Measurements from ENCODE around the gene CACNB1.

- no peak for TF ChIP-seq POLR2AphosphoS5 (IDR thresholded peaks at IDR 0.05; ENCODE audit: low read depth)
- TF ChIP-seq REST (IDR thresholded peaks at IDR 0.05; ENCODE audit: insufficient replicate concordance, low read depth) = no peak
- no peak for TF ChIP-seq CTCF (IDR thresholded peaks at IDR 0.05; ENCODE audit: insufficient read depth, low read length)
- no peak for TF ChIP-seq SPI1 (IDR thresholded peaks at IDR 0.05; ENCODE audit: borderline replicate concordance, low read depth)
- no peak for TF ChIP-seq GABPA (IDR thresholded peaks at IDR 0.05; ENCODE audit: low read depth)
These were observed 18.9 kb downstream of the CACNB1 start for GRCh38 chr17:39178536-39178935.

Measured in HL-60 (cell line).